GM12874 (cell line): ENCODE results near the gene PUM2.

Experiments
- TF ChIP-seq, protein P1 (sequence below): IDR thresholded peaks from 2 replicates; pipeline ENCODE4 v1.5.1; 2011; ENCODE audit warnings: low read depth, mild to moderate bottlenecking, control low read depth, low read length, moderate library complexity; ENCODE audit not compliant: insufficient read depth

The PUM2 gene

DNA sequence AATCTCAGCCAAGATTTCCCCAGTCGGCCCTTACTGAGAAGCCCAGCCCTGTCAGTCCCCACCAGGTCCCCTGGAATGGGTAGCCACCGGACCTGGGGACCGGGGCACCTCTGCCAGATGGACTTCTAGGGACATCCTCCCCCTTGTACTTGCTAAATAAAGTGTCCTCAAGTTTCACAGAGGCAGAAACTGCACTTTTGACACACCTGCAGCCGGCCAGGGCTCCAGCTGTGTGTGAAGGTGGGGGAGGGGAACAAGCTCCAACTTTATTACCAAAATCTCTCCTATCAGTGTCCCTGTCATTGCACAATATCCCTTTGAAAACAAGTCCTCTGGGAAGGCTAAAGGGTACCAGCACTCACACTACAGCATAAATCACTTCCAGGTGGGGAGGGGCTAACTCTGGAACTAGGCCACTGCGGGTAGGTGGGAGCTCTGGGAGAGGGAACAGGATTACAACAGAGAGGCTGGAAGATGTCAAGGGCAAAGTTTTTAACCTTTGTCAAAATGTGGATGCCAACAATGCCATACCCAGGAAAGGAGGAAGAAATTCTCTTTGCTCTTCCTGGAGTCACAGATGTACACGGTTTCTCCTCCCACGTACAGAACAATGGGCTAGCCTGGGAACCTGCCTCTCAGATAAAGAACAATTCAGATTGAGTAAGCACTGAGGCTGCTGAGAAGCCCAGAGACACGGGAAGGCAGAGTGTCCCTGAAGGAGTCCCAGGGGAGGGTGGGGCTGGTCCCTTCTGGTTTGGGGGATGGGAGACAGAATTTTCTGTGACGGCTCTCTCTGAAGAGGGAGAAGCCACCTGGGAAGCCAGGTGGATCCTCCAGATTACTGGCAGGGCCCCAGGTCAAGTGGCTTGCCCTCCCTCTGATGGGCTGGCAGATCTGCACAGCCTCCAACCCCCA, 136.7 kb downstream of the PUM2 start:
- TF ChIP-seq, protein P1, sequence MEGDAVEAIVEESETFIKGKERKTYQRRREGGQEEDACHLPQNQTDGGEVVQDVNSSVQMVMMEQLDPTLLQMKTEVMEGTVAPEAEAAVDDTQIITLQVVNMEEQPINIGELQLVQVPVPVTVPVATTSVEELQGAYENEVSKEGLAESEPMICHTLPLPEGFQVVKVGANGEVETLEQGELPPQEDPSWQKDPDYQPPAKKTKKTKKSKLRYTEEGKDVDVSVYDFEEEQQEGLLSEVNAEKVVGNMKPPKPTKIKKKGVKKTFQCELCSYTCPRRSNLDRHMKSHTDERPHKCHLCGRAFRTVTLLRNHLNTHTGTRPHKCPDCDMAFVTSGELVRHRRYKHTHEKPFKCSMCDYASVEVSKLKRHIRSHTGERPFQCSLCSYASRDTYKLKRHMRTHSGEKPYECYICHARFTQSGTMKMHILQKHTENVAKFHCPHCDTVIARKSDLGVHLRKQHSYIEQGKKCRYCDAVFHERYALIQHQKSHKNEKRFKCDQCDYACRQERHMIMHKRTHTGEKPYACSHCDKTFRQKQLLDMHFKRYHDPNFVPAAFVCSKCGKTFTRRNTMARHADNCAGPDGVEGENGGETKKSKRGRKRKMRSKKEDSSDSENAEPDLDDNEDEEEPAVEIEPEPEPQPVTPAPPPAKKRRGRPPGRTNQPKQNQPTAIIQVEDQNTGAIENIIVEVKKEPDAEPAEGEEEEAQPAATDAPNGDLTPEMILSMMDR, result no peak

DNA sequence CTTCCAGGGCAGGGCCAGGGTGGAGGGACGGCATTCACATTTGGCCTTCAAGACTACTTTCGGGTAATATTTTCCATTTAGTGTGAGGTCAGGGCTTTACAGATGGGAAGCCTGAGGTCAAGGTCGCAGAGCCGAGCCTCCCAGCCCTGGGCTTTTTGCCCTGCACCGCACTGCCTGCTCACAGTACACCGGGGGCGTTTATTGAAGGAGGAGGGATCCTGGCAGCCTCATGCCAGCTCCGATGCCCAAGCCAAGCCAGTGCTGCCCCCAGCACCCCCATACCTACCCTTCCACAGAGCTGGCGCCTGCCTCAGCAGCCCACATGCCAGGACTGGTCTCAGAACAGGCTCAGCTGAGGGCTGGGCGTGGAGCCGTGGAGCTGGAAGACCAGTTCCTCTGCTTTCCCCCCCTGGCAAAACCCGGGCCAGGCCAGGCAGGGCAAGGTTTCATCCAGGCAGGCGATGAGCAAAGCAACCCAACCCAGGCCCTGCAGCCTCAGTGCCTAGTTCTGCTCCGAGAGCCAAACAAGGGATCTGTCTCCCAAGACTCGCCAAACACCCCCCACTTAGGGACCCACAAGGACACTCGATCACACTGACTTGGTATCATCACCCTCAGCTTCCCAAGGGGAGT, 137.7 kb downstream of the PUM2 start:
- TF ChIP-seq, protein P1, result no peak

GRCh38 chr2:20212459-20212870, 138.2 kb downstream of the PUM2 start:
- TF ChIP-seq, protein P1, result no peak

DNA sequence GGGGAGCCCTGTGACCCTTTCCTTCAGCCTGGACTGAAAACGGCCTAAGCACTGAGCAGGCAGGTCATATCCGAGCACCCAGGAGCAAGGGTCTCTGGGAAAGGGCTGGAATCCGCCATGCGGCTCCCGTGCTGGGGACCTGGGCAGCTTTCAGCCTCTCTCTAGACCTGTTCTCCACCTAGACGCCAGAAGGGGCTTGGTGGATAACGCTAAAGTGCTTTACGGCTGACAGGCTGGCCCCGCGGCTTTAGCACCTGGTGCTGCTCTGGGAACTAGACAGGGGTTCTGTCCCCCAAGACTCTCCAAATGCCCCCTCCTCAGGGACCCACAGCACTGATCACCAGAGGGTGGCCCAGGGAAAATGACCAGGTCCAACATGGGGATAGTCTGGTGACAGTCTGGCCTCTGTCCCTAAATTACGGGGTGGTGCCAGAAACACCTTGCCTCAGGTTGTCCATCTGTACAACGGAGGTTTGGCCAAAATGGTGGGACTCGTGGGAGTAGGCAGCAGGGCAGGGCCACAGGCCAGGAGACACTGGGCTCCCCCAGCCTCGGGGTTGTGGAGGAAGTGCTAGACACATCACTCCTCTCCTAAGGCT, 138.7 kb downstream of the PUM2 start:
- TF ChIP-seq, protein P1, result no peak

- TF ChIP-seq, protein P1, result no peak
Observed at GRCh38 chr2:20211420-20211819, 139.2 kb downstream of the PUM2 start.

GRCh38 chr2:20210462-20210861, 140.2 kb downstream of the PUM2 start:
- TF ChIP-seq, protein P1, result no peak
